ENCODE results near the gene CEACAM7. TPM values are rescaled to one million over a fixed set of nuclear protein-coding genes. Genes with fewer than 3 reads are reported as not detected.
"Not testable (repeated sequence)": the region's sequence is repeated elsewhere in the genome, so short reads cannot be mapped to it uniquely, and the experiment has no call there.

The CEACAM7 gene
- total RNA-seq, 4 donors from 2014 or later = 10.5 to 103 (median 76.7) TPM

DNA sequence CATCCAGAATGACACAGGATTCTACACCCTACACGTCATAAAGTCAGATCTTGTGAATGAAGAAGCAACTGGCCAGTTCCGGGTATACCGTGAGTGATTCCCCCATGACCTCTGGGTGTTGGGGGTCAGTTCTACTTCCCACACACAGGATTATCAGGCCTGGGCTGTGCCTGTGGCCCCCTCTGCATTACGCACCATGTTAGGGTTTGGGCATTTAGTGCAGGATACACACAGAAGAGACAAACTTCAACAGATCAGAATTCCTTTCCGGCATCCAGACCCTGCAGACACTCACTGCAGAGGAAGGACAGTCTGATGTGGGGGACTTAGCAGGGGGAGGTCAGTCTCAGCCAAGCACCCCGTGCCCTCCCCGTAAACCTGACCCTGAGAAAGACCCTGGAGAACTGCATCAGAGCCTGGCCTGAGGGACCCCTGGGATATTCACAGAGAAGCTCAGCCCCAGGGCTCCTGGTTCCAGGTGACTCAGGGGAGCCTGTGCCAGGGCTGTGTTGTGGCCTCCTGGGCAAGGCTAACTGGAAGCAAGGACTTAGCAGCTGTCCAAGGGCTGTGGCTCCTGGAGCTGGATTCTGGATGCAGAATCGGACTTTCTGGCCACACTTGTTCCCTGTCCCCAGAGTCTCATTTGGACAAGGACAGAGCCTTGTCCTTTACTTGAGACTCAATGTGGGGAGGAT, 22.0 kb upstream of the CEACAM7 start:
- intact Hi-C loops (cut with DNase I) = no loop called here

DNA sequence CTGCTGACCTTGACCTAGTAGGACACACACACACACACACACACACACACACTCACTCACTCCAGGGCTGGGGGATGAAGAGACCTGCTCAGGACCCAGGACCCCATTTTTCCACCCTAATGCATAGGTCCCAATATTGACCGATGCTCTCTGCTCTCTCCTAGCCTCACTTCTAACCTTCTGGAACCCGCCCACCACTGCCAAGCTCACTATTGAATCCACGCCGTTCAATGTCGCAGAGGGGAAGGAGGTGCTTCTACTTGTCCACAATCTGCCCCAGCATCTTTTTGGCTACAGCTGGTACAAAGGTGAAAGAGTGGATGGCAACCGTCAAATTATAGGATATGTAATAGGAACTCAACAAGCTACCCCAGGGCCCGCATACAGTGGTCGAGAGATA, 21.4 kb upstream of the CEACAM7 start:
- DNase-seq; H3K9me3 ChIP-seq; intact Hi-C loops (cut with DNase I); H3K27ac ChIP-seq; H3K4me1 ChIP-seq; H3K36me3 ChIP-seq: not testable (repeated sequence)
- peaks cover 0 to 75% (median 0%) of the 10 kb centered on the region in 4 donors for H3K27me3 ChIP-seq
- H3K4me3 ChIP-seq = peak overlapping the region in 3 of 4 donors; percentile 7 to 38 (median 32)
- 75 to 83% methylated on average over 6 to 7 of the region's 8 CpGs for WGBS, 2 donors

More for the DNA sequence above, 22.0 kb upstream of the CEACAM7 start:
- Histone ChIP-seq H3K4me3 (peak overlapping the region; percentile 7 to 38 (median 34)), H3K9me3 (no peaks in the 10 kb centered on the region), H3K27me3 (peaks cover 0 to 75% (median 0%) of the 10 kb centered on the region in 4 donors), H3K4me1 (peaks cover 0 to 8% (median 0%) of the 10 kb centered on the region in 3 donors), H3K27ac (peak overlapping the region in 1 of 4 donors; percentile 6), H3K36me3 (peaks cover 0 to 4% (median 0%) of the 10 kb centered on the region in 3 donors)
- TF ChIP-seq, protein P1, sequence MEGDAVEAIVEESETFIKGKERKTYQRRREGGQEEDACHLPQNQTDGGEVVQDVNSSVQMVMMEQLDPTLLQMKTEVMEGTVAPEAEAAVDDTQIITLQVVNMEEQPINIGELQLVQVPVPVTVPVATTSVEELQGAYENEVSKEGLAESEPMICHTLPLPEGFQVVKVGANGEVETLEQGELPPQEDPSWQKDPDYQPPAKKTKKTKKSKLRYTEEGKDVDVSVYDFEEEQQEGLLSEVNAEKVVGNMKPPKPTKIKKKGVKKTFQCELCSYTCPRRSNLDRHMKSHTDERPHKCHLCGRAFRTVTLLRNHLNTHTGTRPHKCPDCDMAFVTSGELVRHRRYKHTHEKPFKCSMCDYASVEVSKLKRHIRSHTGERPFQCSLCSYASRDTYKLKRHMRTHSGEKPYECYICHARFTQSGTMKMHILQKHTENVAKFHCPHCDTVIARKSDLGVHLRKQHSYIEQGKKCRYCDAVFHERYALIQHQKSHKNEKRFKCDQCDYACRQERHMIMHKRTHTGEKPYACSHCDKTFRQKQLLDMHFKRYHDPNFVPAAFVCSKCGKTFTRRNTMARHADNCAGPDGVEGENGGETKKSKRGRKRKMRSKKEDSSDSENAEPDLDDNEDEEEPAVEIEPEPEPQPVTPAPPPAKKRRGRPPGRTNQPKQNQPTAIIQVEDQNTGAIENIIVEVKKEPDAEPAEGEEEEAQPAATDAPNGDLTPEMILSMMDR (IDR thresholded peaks at IDR 0.05) = no peak
- TF ChIP-seq POLR2A (IDR thresholded peaks at IDR 0.05) = no peak
- WGBS, 2 donors = 77% methylated on average over 7 of the region's 8 CpGs; no CpG with 5 or more reads in 1 of the 2 donors
- no peak for DNase-seq

DNA sequence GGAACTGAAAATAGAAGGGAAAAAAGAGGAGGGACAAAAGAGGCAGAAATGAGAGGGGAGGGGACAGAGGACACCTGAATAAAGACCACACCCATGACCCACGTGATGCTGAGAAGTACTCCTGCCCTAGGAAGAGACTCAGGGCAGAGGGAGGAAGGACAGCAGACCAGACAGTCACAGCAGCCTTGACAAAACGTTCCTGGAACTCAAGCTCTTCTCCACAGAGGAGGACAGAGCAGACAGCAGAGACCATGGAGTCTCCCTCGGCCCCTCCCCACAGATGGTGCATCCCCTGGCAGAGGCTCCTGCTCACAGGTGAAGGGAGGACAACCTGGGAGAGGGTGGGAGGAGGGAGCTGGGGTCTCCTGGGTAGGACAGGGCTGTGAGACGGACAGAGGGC, 20.4 kb upstream of the CEACAM7 start, which contains the start of gene CEACAM5:
TSS of gene CEACAM5 (plus strand) at position 146 of the 400 bp plus-strand sequence. CDS start at position 252, 106 bp downstream.
- TF ChIP-seq POLR2A (IDR thresholded peaks at IDR 0.05) = no peak
- TF ChIP-seq, protein P1 (IDR thresholded peaks at IDR 0.05) = no peak
- no peak for DNase-seq
- Histone ChIP-seq H3K9me3 (no peaks in the 10 kb centered on the region), H3K27ac (peak within 1 kb of the TSS in 2 of 4 donors; percentile 25 to 48), H3K36me3 (no peaks in the 10 kb centered on the region), H3K27me3 (peaks cover 0 to 76% (median 0%) of the 10 kb centered on the region in 4 donors), H3K4me3 (peak within 1 kb of the TSS; percentile 19 to 41 (median 32)), H3K4me1 (peaks cover 0 to 8% (median 0%) of the 10 kb centered on the region in 3 donors)
- intact Hi-C loops (cut with DNase I) = no loop called here
- WGBS, 2 donors = 32 to 35% methylated on average over 4 of the region's 4 CpGs

DNA sequence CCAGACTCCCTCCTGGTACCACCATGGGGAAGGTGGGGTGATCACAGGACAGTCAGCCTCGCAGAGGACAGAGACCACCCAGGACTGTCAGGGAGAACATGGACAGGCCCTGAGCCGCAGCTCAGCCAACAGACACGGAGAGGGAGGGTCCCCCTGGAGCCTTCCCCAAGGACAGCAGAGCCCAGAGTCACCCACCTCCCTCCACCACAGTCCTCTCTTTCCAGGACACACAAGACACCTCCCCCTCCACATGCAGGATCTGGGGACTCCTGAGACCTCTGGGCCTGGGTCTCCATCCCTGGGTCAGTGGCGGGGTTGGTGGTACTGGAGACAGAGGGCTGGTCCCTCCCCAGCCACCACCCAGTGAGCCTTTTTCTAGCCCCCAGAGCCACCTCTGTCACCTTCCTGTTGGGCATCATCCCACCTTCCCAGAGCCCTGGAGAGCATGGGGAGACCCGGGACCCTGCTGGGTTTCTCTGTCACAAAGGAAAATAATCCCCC, 19.9 kb upstream of the CEACAM7 start:
- H3K4me1 ChIP-seq = peaks cover 0 to 8% (median 0%) of the 10 kb centered on the region in 3 donors
- H3K27ac ChIP-seq = no peak overlapping the region
- DNase-seq = no peak
- peak overlapping the region in 1 of 4 donors; percentile 38 for H3K4me3 ChIP-seq
- 80% methylated on average over 1 of the region's 5 CpGs; no CpG with 5 or more reads in 1 of the 2 donors for WGBS, 2 donors
- TF ChIP-seq, protein P1 (IDR thresholded peaks at IDR 0.05) = no peak
- TF ChIP-seq POLR2A (IDR thresholded peaks at IDR 0.05) = no peak
- peaks cover 0 to 78% (median 0%) of the 10 kb centered on the region in 4 donors for H3K27me3 ChIP-seq
- intact Hi-C loops (cut with DNase I) = no loop called here
- H3K36me3 ChIP-seq = no peaks in the 10 kb centered on the region
- no peaks in the 10 kb centered on the region for H3K9me3 ChIP-seq

DNA sequence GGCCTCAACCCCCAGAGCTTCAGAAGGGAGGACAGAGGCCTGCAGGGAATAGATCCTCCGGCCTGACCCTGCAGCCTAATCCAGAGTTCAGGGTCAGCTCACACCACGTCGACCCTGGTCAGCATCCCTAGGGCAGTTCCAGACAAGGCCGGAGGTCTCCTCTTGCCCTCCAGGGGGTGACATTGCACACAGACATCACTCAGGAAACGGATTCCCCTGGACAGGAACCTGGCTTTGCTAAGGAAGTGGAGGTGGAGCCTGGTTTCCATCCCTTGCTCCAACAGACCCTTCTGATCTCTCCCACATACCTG, 19.4 kb upstream of the CEACAM7 start:
- peaks cover 0 to 78% (median 0%) of the 10 kb centered on the region in 4 donors for H3K27me3 ChIP-seq
- no peak for TF ChIP-seq POLR2A (IDR thresholded peaks at IDR 0.05)
- TF ChIP-seq, protein P1 (IDR thresholded peaks at IDR 0.05) = peak in 1 of 6 experiments; percentile 18
- H3K9me3 ChIP-seq = no peaks in the 10 kb centered on the region
- DNase-seq = no peak
- no peaks in the 10 kb centered on the region for H3K36me3 ChIP-seq
- peaks cover 0 to 8% (median 0%) of the 10 kb centered on the region in 3 donors for H3K4me1 ChIP-seq
- intact Hi-C loops (cut with DNase I) = no loop called here
- H3K27ac ChIP-seq = peak overlapping the region in 1 of 4 donors; percentile 54
- WGBS, 2 donors = 17 to 40% methylated on average over 1 of the region's 5 CpGs
- H3K4me3 ChIP-seq = peak overlapping the region in 1 of 4 donors; percentile 41

Measured in esophagus squamous epithelium (tissue), 5 donors.